ENCODE results near the gene RIMKLA. TPM values are rescaled to one million over a fixed set of nuclear protein-coding genes. Genes with fewer than 3 reads are reported as not detected.

RIMKLA gene
- total and polyA plus RNA-seq, 2 of the 13 experiments (the other 11 are each of a cell fraction or from before 2014, with no cell fraction given) = 2.5 to 3.8 TPM

GRCh38 chr1:42380586-42381279, at the start of gene RIMKLA (continued):
- TF ChIP-seq RERE (CRISPR knock-in tag; IDR thresholded peaks at IDR 0.05; ENCODE audit: low read depth) (no peak), CREB3 (CRISPR knock-in tag; IDR thresholded peaks at IDR 0.05) (no peak), ZNF782 (CRISPR knock-in tag; IDR thresholded peaks at IDR 0.05; ENCODE audit: borderline replicate concordance) (no peak), ZNF775 (CRISPR knock-in tag; IDR thresholded peaks at IDR 0.05; ENCODE audit: borderline replicate concordance) (no peak), KLF6 (CRISPR knock-in tag; IDR thresholded peaks at IDR 0.05) (no peak), ZNF841 (CRISPR knock-in tag; IDR thresholded peaks at IDR 0.05; ENCODE audit: borderline replicate concordance) (no peak), THAP9 (CRISPR knock-in tag; IDR thresholded peaks at IDR 0.05; ENCODE audit: borderline replicate concordance) (no peak), ZKSCAN8 (CRISPR knock-in tag; IDR thresholded peaks at IDR 0.05; ENCODE audit: borderline replicate concordance) (no peak), ZNF615 (CRISPR knock-in tag; IDR thresholded peaks at IDR 0.05; ENCODE audit: borderline replicate concordance) (no peak), POLR2A (IDR thresholded peaks at IDR 0.05; ENCODE audit: insufficient read depth in 1 of 2, low read depth in 2 of 2, low read length in 2 of 2) (peak in 1 of 2 experiments; percentile 62; a peak in 1 of 4 replicates), TCF7L2 (IDR thresholded peaks at IDR 0.05; ENCODE audit: low read depth, low read length) (no peak), ZBTB7B (CRISPR knock-in tag; IDR thresholded peaks at IDR 0.05) (no peak), GFI1 (CRISPR knock-in tag; IDR thresholded peaks at IDR 0.05; ENCODE audit: borderline replicate concordance) (no peak), PLRG1 (conservative IDR thresholded peaks at IDR 0.05) (no peak), MED1 (CRISPR knock-in tag; IDR thresholded peaks at IDR 0.05) (no peak), TRIM22 (IDR thresholded peaks at IDR 0.05) (no peak), HDAC1 (CRISPR knock-in tag; IDR thresholded peaks at IDR 0.05) (peak; percentile 51; the same call in 1 of the 2 replicates), HOXA9 (CRISPR knock-in tag; IDR thresholded peaks at IDR 0.05; ENCODE audit: borderline replicate concordance) (no peak), SP2 (CRISPR knock-in tag; IDR thresholded peaks at IDR 0.05) (peak; percentile 52; the same call in 1 of the 2 replicates), KMT2B (CRISPR knock-in tag; IDR thresholded peaks at IDR 0.05) (no peak; the same call in 1 of the 2 replicates), MBNL3 (CRISPR knock-in tag; conservative IDR thresholded peaks at IDR 0.05) (no peak)

Data from HepG2 (cell line).